ENCODE measurements around the gene PRDX5.

Gene PRDX5

GRCh38 chr11:64324692-64325469 is 7.0 kb downstream of the PRDX5 start:
- no peak for DNase-seq (ENCODE audit: low read depth in 2 of 2)

- DNase-seq (ENCODE audit: low read depth in 2 of 2): no peak
Measured at GRCh38 chr11:64327375-64327774, 9.5 kb downstream of the PRDX5 start.

GRCh38 chr11:64327993-64328392 is 10.1 kb downstream of the PRDX5 start:
- no peak for DNase-seq (ENCODE audit: low read depth in 2 of 2)

GRCh38 chr11:64330888-64331287 is 13.0 kb downstream of the PRDX5 start:
- no peak for DNase-seq (ENCODE audit: low read depth in 2 of 2)

GRCh38 chr11:64331569-64332371 is 13.8 kb downstream of the PRDX5 start:
- peak; percentile 81 to 82 for DNase-seq (ENCODE audit: low read depth in 2 of 2)

GRCh38 chr11:64333556-64333955 is 15.6 kb downstream of the PRDX5 start:
- DNase-seq (ENCODE audit: low read depth in 2 of 2): no peak

GRCh38 chr11:64334764-64335735 is 17.1 kb downstream of the PRDX5 start:
- peak; percentile 66 to 68 for DNase-seq (ENCODE audit: low read depth in 2 of 2)

- DNase-seq (ENCODE audit: low read depth in 2 of 2): no peak
Measured at GRCh38 chr11:64337538-64338249, 19.8 kb downstream of the PRDX5 start.

GRCh38 chr11:64338716-64339115 is 20.8 kb downstream of the PRDX5 start:
- no peak for DNase-seq (ENCODE audit: low read depth in 2 of 2)

- DNase-seq (ENCODE audit: low read depth in 2 of 2): no peak
Measured at GRCh38 chr11:64339286-64339685, 21.4 kb downstream of the PRDX5 start.

GRCh38 chr11:64339754-64340408 is 22.0 kb downstream of the PRDX5 start, which contains the start of gene CCDC88B:
CCDC88B (plus strand) TSS chr11:64340204; CDS start chr11:64340267, 63 bp downstream.
- DNase-seq (ENCODE audit: low read depth in 2 of 2): peak; percentile 76 to 77

- peak; percentile 67 to 71 for DNase-seq (ENCODE audit: low read depth in 2 of 2)
Measured at GRCh38 chr11:64340671-64341335, 22.9 kb downstream of the PRDX5 start.

GRCh38 chr11:64341429-64341828 is 23.5 kb downstream of the PRDX5 start:
- no peak for DNase-seq (ENCODE audit: low read depth in 2 of 2)

GRCh38 chr11:64341851-64342791 is 24.2 kb downstream of the PRDX5 start:
- peak; percentile 85 to 89 for DNase-seq (ENCODE audit: low read depth in 2 of 2)

- DNase-seq (ENCODE audit: low read depth in 2 of 2): no peak
Measured at GRCh38 chr11:64342869-64343745, 25.2 kb downstream of the PRDX5 start.

GRCh38 chr11:64343767-64344559 is 26.0 kb downstream of the PRDX5 start:
- DNase-seq (ENCODE audit: low read depth in 2 of 2): no peak

GRCh38 chr11:64344787-64345186 is 26.9 kb downstream of the PRDX5 start:
- DNase-seq (ENCODE audit: low read depth in 2 of 2): no peak
